ENCODE measurements around the gene CSTPP1.
"Not testable (repeated sequence)": the region's sequence is repeated elsewhere in the genome, so short reads cannot be mapped to it uniquely, and the experiment has no call there.

Gene CSTPP1

GRCh38 chr11:46949297-46949696 lies 12.7 kb downstream of the CSTPP1 start:
- no peak for DNase-seq (ENCODE audit: insufficient read length, low spot score)

GRCh38 chr11:46951864-46952263 lies 15.3 kb downstream of the CSTPP1 start:
- no peak for FAIRE-seq
- no peak for DNase-seq (ENCODE audit: insufficient read length, low spot score)

More at GRCh38 chr11:46949297-46949696, 12.7 kb downstream of the CSTPP1 start:
- no peak for FAIRE-seq

- DNase-seq (ENCODE audit: insufficient read length, low spot score), result no peak
- no peak for FAIRE-seq
Observed at GRCh38 chr11:46952553-46952952, 16.0 kb downstream of the CSTPP1 start.

- DNase-seq (ENCODE audit: insufficient read length, low spot score) (no peak), FAIRE-seq (no peak)
Observed at GRCh38 chr11:46953093-46953492, 16.5 kb downstream of the CSTPP1 start.

- DNase-seq (ENCODE audit: insufficient read length, low spot score) (no peak), FAIRE-seq (no peak)
Observed at GRCh38 chr11:46958777-46959176, 22.2 kb downstream of the CSTPP1 start.

- no peak for DNase-seq (ENCODE audit: insufficient read length, low spot score)
- FAIRE-seq, result no peak
Observed at GRCh38 chr11:46961041-46961440, 24.5 kb downstream of the CSTPP1 start.

- not testable (repeated sequence) for FAIRE-seq; DNase-seq (ENCODE audit: insufficient read length, low spot score)
Observed at GRCh38 chr11:46961886-46962285, 25.3 kb downstream of the CSTPP1 start.

- DNase-seq (ENCODE audit: insufficient read length, low spot score) (no peak), FAIRE-seq (no peak)
Observed at GRCh38 chr11:46963844-46964243, 27.3 kb downstream of the CSTPP1 start.

GRCh38 chr11:46966773-46967172 lies 30.2 kb downstream of the CSTPP1 start:
- FAIRE-seq, result no peak
- DNase-seq (ENCODE audit: insufficient read length, low spot score), result no peak

- FAIRE-seq, result no peak
- DNase-seq (ENCODE audit: insufficient read length, low spot score), result no peak
Observed at GRCh38 chr11:46967962-46968361, 31.4 kb downstream of the CSTPP1 start.

GRCh38 chr11:46969379-46969778 lies 32.8 kb downstream of the CSTPP1 start:
- FAIRE-seq, result no peak
- no peak for DNase-seq (ENCODE audit: insufficient read length, low spot score)

- DNase-seq (ENCODE audit: insufficient read length, low spot score), result no peak
- no peak for FAIRE-seq
Observed at GRCh38 chr11:46970913-46971625, 34.5 kb downstream of the CSTPP1 start.

- DNase-seq (ENCODE audit: insufficient read length, low spot score) (no peak), FAIRE-seq (no peak)
Observed at GRCh38 chr11:46972343-46972742, 35.8 kb downstream of the CSTPP1 start.

GRCh38 chr11:46972821-46973220 lies 36.3 kb downstream of the CSTPP1 start:
- FAIRE-seq, result no peak

GRCh38 chr11:46976182-46976854 lies 39.8 kb downstream of the CSTPP1 start:
- FAIRE-seq (no peak), DNase-seq (ENCODE audit: insufficient read length, low spot score) (no peak)

More at GRCh38 chr11:46972821-46973220, 36.3 kb downstream of the CSTPP1 start:
- DNase-seq (ENCODE audit: insufficient read length, low spot score), result no peak

GRCh38 chr11:46977038-46977813 lies 40.7 kb downstream of the CSTPP1 start:
- FAIRE-seq (no peak), DNase-seq (ENCODE audit: insufficient read length, low spot score) (no peak)

- DNase-seq (ENCODE audit: insufficient read length, low spot score), result no peak
Observed at GRCh38 chr11:46978005-46978491, 41.5 kb downstream of the CSTPP1 start.

GRCh38 chr11:46979358-46979757 lies 42.8 kb downstream of the CSTPP1 start:
- no peak for DNase-seq (ENCODE audit: insufficient read length, low spot score)
- FAIRE-seq, result no peak

More at GRCh38 chr11:46978005-46978491, 41.5 kb downstream of the CSTPP1 start:
- no peak for FAIRE-seq

GRCh38 chr11:46981436-46981835 lies 44.9 kb downstream of the CSTPP1 start:
- FAIRE-seq (no peak), DNase-seq (ENCODE audit: insufficient read length, low spot score) (no peak)

GRCh38 chr11:46982797-46983452 lies 46.4 kb downstream of the CSTPP1 start:
- FAIRE-seq, result no peak
- DNase-seq (ENCODE audit: insufficient read length, low spot score), result no peak

GRCh38 chr11:46983598-46983997 lies 47.0 kb downstream of the CSTPP1 start:
- FAIRE-seq (no peak), DNase-seq (ENCODE audit: insufficient read length, low spot score) (no peak)
